ENCODE results near the gene OR1K1. TPM values are rescaled to one million over a fixed set of nuclear protein-coding genes. Genes with fewer than 3 reads are reported as not detected.

The OR1K1 gene
- polyA plus RNA-seq, 1 donor, result not detected

Other genes starting within 250 kb of the OR1K1 start
- gene OR1N2, start 247.0 kb upstream of the OR1K1 start, polyA plus RNA-seq, result not detected
- 0.13 TPM for gene OR1L8, start 216.7 kb upstream of the OR1K1 start, polyA plus RNA-seq
- not detected for gene OR1Q1, start 185.4 kb upstream of the OR1K1 start, polyA plus RNA-seq
- not detected for gene OR1B1, start 142.5 kb upstream of the OR1K1 start, polyA plus RNA-seq
- not detected for gene OR1L1, start 138.4 kb upstream of the OR1K1 start, polyA plus RNA-seq
- gene OR1L3, start 125.0 kb upstream of the OR1K1 start, polyA plus RNA-seq, result not detected
- gene OR1L4, start 76.1 kb upstream of the OR1K1 start, polyA plus RNA-seq, result not detected
- not detected for gene OR1L6, start 57.8 kb upstream of the OR1K1 start, polyA plus RNA-seq
- not detected for gene OR5C1, start 11.2 kb upstream of the OR1K1 start, polyA plus RNA-seq
- 19.0 TPM for gene PDCL, start 28.5 kb downstream of the OR1K1 start, polyA plus RNA-seq
- 27.1 TPM for gene RC3H2, start 105.2 kb downstream of the OR1K1 start, polyA plus RNA-seq
- gene ZBTB6, start 113.2 kb downstream of the OR1K1 start, polyA plus RNA-seq, result 11.6 TPM
- gene ZBTB26, start 131.4 kb downstream of the OR1K1 start, polyA plus RNA-seq, result 11.4 TPM
- 38.3 TPM for gene RABGAP1, start 140.9 kb downstream of the OR1K1 start, polyA plus RNA-seq
- gene GPR21, start 233.5 kb downstream of the OR1K1 start, polyA plus RNA-seq, result 0.24 TPM

Measured in large intestine (tissue), 1 donor.